CMK (cell line): ENCODE data around the gene PIEZO2.
A peak's percentile ranks its signal among the peaks of the same experiment; 100 is the strongest.

ENCODE experiments used
- DNase-seq: peaks from one replicate; pipeline ENCODE4 v3.0.0-alpha.2; 2010; ENCODE audit warnings: low read depth

Gene PIEZO2

GRCh38 chr18:10787293-10787901, 362.0 kb downstream of the PIEZO2 start:
- peak; percentile 43 for DNase-seq

DNA sequence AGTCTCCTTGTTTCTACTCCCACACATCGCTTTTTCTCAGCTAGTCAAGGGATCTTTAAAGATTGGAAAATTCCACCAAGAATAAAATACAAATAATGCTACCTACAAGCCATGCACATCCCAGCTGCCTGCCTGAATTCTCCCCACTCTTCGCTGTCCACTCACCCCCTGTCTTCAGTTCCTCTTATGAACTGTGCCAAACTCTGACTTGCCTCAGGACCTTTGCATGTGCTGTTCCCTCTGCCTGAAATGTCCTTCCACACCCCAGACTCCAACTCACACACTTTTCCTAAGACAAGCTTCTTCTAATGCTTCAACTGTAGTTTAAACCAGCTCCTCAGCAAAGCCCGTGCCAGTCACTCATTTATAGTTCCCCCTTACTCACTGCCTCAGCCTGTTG, 363.6 kb downstream of the PIEZO2 start:
- DNase-seq: no peak

DNA sequence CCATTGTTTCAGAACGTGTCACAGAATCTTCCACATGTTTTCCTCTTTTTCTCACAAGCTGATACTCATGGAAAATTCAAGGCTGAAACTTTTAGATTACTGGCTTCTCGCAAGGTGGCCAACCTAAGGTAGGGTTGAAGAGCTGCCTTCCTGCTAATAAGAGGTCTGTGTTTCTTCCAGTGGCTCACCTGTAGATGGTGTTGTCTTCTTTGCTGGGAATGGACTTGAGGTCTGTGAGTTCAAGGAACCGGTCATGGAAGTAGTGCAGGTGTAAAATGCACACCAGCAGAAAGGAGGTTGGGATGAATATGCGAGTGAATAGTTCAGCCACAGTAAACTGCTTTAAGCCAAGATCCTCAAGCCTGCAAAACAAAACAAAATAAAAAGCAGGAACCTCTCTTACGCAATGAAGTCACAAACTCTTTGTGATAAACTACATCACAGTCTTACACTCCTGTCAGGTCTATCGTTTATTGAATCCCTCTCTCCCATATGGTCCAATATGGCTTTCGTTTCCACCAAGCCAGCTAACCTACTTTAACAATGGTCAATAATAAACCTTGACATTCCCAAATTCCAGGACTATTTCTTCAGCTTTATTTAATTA, 364.7 kb downstream of the PIEZO2 start:
- DNase-seq: no peak

DNA sequence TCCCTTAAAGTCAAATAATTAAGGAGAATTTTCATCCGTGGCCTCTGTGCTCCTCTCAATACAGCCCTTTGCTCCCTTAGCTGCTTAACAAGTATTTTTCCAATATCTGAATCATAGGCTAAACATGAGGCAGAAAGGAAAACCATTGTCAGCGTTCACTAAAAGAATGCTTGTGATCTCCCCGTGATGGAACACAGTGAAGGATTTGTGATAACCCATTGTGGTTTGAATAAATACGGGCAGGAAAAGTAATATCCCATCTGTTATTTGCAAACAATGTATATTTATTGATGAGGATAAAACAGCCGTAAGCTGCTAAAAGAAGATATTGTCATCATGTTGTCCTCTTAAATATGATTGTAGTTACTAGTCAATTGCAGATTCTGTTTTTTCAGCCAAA, 365.4 kb downstream of the PIEZO2 start:
- no peak for DNase-seq

- DNase-seq: no peak
Observed at GRCh38 chr18:10776493-10776892, 372.9 kb downstream of the PIEZO2 start.

DNA sequence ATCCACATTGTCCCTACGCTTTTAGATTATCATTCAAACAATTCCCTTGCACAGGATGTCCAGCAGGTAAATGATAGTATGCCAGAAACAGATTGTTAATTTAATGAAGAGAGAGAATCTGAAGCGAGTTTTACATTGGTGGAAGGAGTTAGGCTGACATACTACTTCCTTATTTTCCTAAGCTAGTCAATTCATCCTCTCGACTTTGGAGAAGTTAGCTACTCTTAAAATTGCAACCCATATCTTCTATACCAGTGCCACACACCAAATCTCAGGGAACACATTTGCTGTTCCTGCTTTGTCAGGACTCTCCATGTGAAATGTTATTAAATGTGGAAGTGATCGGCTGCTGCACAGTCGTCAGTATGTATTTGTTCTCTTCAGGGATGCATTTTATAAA, 374.3 kb downstream of the PIEZO2 start:
- no peak for DNase-seq

DNA sequence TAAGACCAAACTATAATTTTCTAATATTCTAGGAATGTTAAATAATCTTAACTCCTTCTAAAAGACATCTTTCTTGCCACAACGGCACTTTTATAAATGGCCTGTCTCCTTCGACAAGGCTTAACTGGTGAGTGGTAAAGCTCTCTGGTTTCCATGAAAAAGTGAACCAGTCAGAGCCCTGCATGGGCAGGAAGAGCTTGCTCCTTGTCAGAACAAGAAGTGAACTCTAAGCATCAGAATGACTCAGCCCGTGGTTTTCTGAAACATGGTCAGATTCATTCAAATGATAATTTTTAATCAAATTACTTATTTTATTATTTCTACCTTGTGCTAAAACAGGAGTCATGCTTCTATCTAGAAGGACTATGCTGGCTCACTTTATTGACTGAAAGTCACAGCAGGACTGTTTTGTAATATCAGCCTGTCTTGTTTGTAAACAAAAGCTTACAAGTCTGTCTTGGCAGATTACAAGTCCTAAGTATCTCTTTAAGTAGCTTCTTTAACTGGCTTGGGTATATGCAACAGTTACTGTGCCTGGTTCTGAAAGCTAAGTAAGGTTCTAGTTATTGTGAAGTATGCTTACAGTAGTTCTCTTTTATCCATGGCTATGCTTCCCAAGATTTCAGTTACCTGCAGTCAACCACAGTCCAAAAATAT, 378.2 kb downstream of the PIEZO2 start:
- DNase-seq: no peak

GRCh38 chr18:10770264-10770663, 379.1 kb downstream of the PIEZO2 start:
- no peak for DNase-seq

DNA sequence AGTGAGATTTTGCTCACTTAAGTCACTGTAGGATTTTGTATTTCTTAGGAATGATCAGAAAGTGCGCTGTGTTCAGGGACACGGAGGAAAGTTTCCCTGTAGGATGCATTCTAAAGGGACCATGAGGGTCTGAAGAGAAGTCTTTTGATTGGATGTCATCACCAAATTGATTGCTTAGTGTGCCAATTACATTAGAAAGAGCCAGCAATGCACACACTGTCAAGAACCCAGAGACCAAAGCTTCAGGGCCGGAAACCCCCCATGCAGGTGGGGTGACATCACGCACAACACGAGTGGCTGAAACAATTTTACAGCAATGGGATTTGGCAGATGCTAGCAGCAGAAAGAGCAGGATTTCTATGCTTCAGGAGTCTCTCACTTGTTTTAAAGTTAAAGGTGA, 381.1 kb downstream of the PIEZO2 start:
- no peak for DNase-seq

DNA sequence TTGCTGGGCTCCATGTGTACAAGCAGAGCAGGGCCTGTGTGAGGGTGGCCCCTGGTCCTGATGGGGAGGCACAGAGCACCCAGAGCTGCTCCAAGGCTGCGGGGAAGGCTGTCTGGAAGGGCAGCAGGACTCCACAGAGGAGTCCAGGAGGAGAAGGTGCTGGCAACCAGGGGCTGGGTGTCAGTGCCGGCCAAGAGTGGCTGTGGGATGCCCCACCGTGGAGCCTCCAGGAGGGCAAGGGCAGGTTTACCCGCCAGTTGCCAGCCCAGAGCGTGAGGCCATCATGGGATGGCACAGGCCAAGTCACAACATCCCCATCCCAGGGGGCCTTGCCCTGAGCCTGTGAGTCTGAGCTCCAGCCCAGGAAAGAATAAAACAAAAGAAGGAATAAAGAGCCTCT, 381.7 kb downstream of the PIEZO2 start:
- DNase-seq: no peak

DNA sequence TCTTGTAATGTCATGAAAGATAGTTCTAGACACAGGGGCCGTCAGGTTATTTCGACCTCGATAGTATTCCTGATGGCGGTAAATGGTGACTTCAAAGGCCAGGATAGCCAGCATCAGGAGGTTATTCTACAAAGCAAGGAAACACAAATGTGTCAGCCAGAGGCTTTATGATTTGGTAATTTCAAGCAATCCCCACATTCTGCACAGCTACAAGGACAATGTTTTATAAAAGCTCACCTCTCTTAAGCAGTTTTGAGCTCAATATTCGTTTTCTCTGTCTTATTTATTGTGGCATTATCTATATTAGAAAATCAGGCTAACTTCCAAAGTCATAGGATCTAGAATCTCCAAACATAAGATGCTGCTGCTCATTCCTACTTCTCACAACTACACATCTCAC, 388.4 kb downstream of the PIEZO2 start:
- no peak for DNase-seq

GRCh38 chr18:10759241-10759640, 390.1 kb downstream of the PIEZO2 start:
- no peak for DNase-seq

DNA sequence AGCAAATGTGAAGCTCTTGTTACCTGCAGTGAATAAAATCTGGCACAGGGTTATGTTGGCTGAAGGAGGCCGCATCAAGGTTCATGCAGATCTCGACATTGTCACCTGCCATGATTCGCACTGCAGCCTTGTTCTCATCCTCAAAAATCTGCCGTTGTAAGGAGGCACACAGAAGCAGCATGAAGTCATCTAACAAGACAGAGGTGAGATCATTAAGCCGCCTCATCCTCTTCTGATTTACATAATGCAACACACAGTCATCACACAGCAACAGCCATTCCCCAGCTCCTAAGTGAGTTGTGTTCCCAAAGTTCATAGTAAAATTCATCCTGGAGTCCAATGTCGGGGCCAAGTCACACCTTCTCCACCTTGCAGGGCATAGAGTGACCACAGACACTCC, 391.4 kb downstream of the PIEZO2 start:
- DNase-seq: no peak

GRCh38 chr18:10757349-10757748, 392.0 kb downstream of the PIEZO2 start:
- DNase-seq: no peak

DNA sequence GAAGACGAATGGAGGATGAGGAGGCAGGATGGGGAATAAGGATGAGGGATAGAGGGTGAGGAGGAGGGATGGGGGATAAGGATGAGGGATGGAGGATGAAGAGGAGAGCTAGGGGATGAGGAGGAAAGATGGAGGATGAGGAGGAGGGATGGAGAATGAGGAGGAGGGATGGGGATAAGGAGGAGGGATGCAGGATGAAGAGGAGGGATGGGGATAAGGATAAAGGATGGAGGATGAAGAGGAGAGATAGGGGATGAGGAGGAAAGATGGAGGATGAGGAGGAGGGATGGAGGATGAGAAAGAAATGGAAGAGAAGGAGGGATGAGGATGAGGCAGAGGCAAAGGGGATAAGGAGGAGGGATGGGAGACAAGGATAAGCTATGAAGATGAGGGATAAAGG, 393.5 kb downstream of the PIEZO2 start:
- no peak for DNase-seq

DNA sequence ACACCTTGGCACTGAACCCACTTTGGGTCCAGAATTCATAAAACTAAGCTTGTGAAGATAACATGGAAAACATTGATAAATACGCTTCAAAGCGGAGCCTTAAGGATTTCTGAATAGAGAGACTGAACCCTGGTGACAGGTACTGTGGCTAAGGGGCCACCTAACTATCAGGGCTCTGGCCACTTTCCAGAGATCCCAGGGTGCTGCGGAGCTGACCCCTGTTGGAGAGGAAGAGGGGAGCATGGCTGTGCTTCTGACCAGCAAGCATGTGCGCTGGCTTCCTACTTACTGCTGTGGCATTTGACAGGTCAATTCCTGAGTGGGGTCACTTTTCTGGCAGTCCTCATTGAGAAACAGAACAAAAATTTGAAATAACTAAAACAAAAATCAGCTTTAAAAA, 395.2 kb downstream of the PIEZO2 start:
- no peak for DNase-seq

DNA sequence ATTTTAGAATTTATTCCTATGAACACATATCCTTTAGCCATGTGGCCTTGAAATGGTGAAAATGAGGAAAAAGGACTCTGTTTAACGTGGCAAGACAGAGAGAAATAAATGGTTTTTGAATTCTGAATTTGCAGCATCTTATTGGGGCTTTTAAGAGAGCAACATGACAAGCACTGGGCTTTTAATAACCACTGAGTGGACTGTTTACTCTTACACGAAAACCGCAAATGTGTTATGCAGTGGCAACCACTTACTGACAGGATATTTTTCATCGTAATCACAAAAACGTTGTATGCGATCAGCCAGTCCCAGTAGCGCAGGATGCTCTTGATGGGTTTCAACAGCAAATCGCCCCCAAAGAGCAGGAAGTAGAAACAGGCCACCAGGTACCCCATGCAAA, 397.0 kb downstream of the PIEZO2 start:
- no peak for DNase-seq

DNA sequence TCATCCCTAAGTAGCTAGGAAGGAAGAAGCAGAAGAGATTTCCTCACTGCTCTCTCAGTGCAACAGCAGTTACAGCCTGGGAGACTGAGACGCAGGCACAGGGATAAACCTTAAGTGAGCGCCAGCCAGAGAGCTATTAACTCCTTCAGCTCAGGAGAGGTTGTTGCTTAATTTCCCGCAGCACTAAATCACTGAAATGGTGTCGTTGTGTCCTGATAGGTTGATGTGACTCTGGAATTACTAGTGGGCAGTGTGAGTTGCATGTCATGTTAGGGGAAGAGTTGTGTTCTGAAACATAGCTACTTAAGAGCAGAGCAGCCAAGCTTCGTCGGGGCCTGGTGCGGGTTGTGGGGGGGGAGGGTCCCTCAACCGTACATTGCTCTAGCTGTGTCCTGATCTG, 397.7 kb downstream of the PIEZO2 start:
- DNase-seq: no peak

GRCh38 chr18:10750191-10751035, 399.0 kb downstream of the PIEZO2 start:
- no peak for DNase-seq

DNA sequence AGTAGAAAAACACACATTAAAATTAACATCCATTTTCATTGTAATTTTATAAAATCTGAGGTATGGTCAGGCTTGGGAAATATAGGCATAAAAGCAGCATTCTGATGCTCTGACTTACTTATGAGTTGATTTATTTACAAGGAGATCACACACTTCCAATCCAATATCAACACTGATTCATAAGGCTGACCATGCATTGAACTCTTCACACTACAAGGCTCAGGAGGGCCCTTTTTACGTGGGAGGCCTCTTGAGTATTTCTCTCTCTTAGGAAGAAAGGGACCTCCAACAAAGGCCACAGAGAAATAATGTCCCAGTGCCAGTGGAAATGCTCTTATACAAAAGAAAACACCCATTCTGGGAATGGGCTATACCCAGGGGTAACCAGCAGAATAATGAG, 400.7 kb downstream of the PIEZO2 start:
- no peak for DNase-seq

- DNase-seq: no peak
Observed at GRCh38 chr18:10745971-10746370, 403.4 kb downstream of the PIEZO2 start.

- no peak for DNase-seq
Observed at GRCh38 chr18:10745219-10745618, 404.1 kb downstream of the PIEZO2 start.

- DNase-seq: no peak
Observed at GRCh38 chr18:10743766-10744165, 405.6 kb downstream of the PIEZO2 start.
